HEK293 (cell line): Measurements from ENCODE around the gene RUFY1.
A peak's percentile ranks its signal among the peaks of the same experiment; 100 is the strongest.

Experiments
- CTCF ChIA-PET: fragments of 350-600 bp; formaldehyde crosslinking; extraction: SDS; loops from one replicate; lab custom pipeline; 2021; ENCODE audit warnings: antibody characterized with exemption; lab: Yijun Ruan, JAX
- POLR2A ChIA-PET: fragments of 300-600 bp; formaldehyde crosslinking; extraction: SDS; loops from one replicate; lab custom pipeline; 2020; ENCODE audit warnings: antibody characterized with exemption, inconsistent platforms; lab: Yijun Ruan, JAX
- H3K27ac ChIP-seq: fragments of 200-500 bp; sonication (Bioruptor generic); 2 replicates; pipeline ENCODE4 v1.5.1; 2014; ENCODE audit warnings: low read depth, low read length, control low read depth, inconsistent platforms; ENCODE audit errors: extremely low read depth
- H3K36me3 ChIP-seq, 2 experiments: fragments of 200-500 bp in 1 of 2; sonication (Bioruptor generic) in 1 of 2; 1 replicate in 1 of 2; 2 replicates in 1 of 2; pipeline ENCODE4 v1.5.1; 2014 to 2017; ENCODE audit warnings: inconsistent platforms in 2 of 2, low read length in 2 of 2; ENCODE audit not compliant: control insufficient read depth in 2 of 2, insufficient read depth in 1 of 2
- H3K4me1 ChIP-seq: fragments of 200-500 bp; sonication (Bioruptor generic); 2 replicates; pipeline ENCODE4 v1.5.1; 2014; ENCODE audit warnings: mild to moderate bottlenecking, low read length, inconsistent platforms; ENCODE audit not compliant: control insufficient read depth, insufficient read depth
- H3K4me3 ChIP-seq: 2 replicates; pipeline ENCODE4 v1.5.1; 2011; ENCODE audit warnings: low read depth, mild to moderate bottlenecking, control low read depth, low read length, moderate library complexity
- H3K9me3 ChIP-seq: fragments of 200-500 bp; sonication (Bioruptor generic); 2 replicates; pipeline ENCODE4 v1.5.1; 2014; ENCODE audit warnings: low read depth, low read length, inconsistent platforms; ENCODE audit not compliant: control insufficient read depth, insufficient read depth
- GLI4 ChIP-seq: fragments of 450-650 bp; formaldehyde crosslinking; IDR thresholded peaks from 2 replicates; pipeline ENCODE4 v1.5.1; 2016; ENCODE audit warnings: missing biosample characterization, missing genetic modification characterization
- GLIS1 ChIP-seq: fragments of 450-650 bp; formaldehyde crosslinking; IDR thresholded peaks from 2 replicates; pipeline ENCODE4 v1.5.1; 2016; ENCODE audit warnings: missing biosample characterization, missing genetic modification characterization
- HOXC10 ChIP-seq: sonication (generic); formaldehyde crosslinking; IDR thresholded peaks from 2 replicates; pipeline ENCODE4 v1.8.1; 2023; ENCODE audit warnings: mild to moderate bottlenecking, missing genetic modification reagents
- KLF1 ChIP-seq: fragments of 450-650 bp; formaldehyde crosslinking; IDR thresholded peaks from 2 replicates; pipeline ENCODE4 v1.5.1; 2016; ENCODE audit warnings: missing biosample characterization, missing genetic modification characterization
- KLF7 ChIP-seq: fragments of 450-650 bp; formaldehyde crosslinking; IDR thresholded peaks from 2 replicates; pipeline ENCODE4 v1.5.1; 2016; ENCODE audit warnings: missing biosample characterization, missing genetic modification characterization, borderline replicate concordance
- SCRT1 ChIP-seq: fragments of 450-650 bp; formaldehyde crosslinking; IDR thresholded peaks from 2 replicates; pipeline ENCODE4 v1.5.1; 2016; ENCODE audit warnings: missing biosample characterization, missing genetic modification characterization, borderline replicate concordance
- SCRT2 ChIP-seq: fragments of 450-650 bp; formaldehyde crosslinking; IDR thresholded peaks from 2 replicates; pipeline ENCODE4 v1.5.1; 2016; ENCODE audit warnings: missing biosample characterization, missing genetic modification characterization
- SETDB1 ChIP-seq: IDR thresholded peaks from one replicate; pipeline ENCODE4 v1.6.1; 2017; ENCODE audit warnings: mild to moderate bottlenecking, low read length, moderate library complexity, mixed read lengths; ENCODE audit not compliant: insufficient read length
- ZNF169 ChIP-seq: fragments of 450-650 bp; formaldehyde crosslinking; IDR thresholded peaks from 2 replicates; pipeline ENCODE4 v1.5.1; 2016; ENCODE audit warnings: missing biosample characterization, missing genetic modification characterization
- ZNF19 ChIP-seq: fragments of 450-650 bp; formaldehyde crosslinking; IDR thresholded peaks from 2 replicates; pipeline ENCODE4; 2016; ENCODE audit warnings: missing biosample characterization, missing genetic modification characterization, low read depth
- ZNF239 ChIP-seq: fragments of 450-650 bp; formaldehyde crosslinking; IDR thresholded peaks from 2 replicates; pipeline ENCODE4 v1.5.1; 2016; ENCODE audit warnings: missing biosample characterization, missing genetic modification characterization
- ZNF366 ChIP-seq: fragments of 450-650 bp; formaldehyde crosslinking; conservative IDR thresholded peaks from 2 replicates; pipeline ENCODE4 v1.5.1; 2016; ENCODE audit warnings: missing biosample characterization, missing genetic modification characterization
- ZNF449 ChIP-seq: fragments of 450-650 bp; formaldehyde crosslinking; IDR thresholded peaks from 2 replicates; pipeline ENCODE4 v1.5.1; 2017; ENCODE audit warnings: missing biosample characterization, mild to moderate bottlenecking, missing genetic modification characterization, moderate library complexity
- ZNF530 ChIP-seq: fragments of 450-650 bp; formaldehyde crosslinking; IDR thresholded peaks from 2 replicates; pipeline ENCODE4 v1.5.1; 2016; ENCODE audit warnings: low read depth, missing biosample characterization, missing genetic modification characterization
- ZNF544 ChIP-seq: fragments of 450-650 bp; formaldehyde crosslinking; IDR thresholded peaks from 2 replicates; pipeline ENCODE4 v1.5.0; 2017; ENCODE audit warnings: missing biosample characterization, missing genetic modification characterization
- ZNF571 ChIP-seq: fragments of 450-650 bp; formaldehyde crosslinking; IDR thresholded peaks from 2 replicates; pipeline ENCODE4 v1.5.0; 2017; ENCODE audit warnings: missing biosample characterization, missing genetic modification characterization
- ZNF645 ChIP-seq: fragments of 450-650 bp; formaldehyde crosslinking; IDR thresholded peaks from 2 replicates; pipeline ENCODE4; 2016; ENCODE audit warnings: missing biosample characterization, missing genetic modification characterization
- ZNF785 ChIP-seq: fragments of 450-650 bp; formaldehyde crosslinking; IDR thresholded peaks from 2 replicates; pipeline ENCODE4 v1.5.1; 2016; ENCODE audit warnings: missing biosample characterization, missing genetic modification characterization
- ZNF792 ChIP-seq: fragments of 450-650 bp; formaldehyde crosslinking; IDR thresholded peaks from 2 replicates; pipeline ENCODE4 v1.5.1; 2016; ENCODE audit warnings: missing biosample characterization, missing genetic modification characterization
- ZSCAN16 ChIP-seq: fragments of 450-650 bp; formaldehyde crosslinking; IDR thresholded peaks from 2 replicates; pipeline ENCODE4 v1.5.1; 2016; ENCODE audit warnings: missing biosample characterization, missing genetic modification characterization
- TF ChIP-seq, protein P1 (sequence below): fragments of 450-650 bp; formaldehyde crosslinking; IDR thresholded peaks from 2 replicates; pipeline ENCODE4 v1.5.1; 2016; ENCODE audit warnings: missing biosample characterization, missing genetic modification characterization
- TF ChIP-seq, protein P2 (sequence below): fragments of 450-650 bp; formaldehyde crosslinking; IDR thresholded peaks from 2 replicates; pipeline ENCODE4 v1.5.1; 2017; ENCODE audit warnings: missing biosample characterization, missing genetic modification characterization
- TF ChIP-seq, protein P3 (sequence below): fragments of 450-650 bp; formaldehyde crosslinking; IDR thresholded peaks from 2 replicates; pipeline ENCODE4 v1.5.1; 2016; ENCODE audit warnings: missing biosample characterization, missing genetic modification characterization

RUFY1 gene

GRCh38 chr5:179621551-179622214 is 71.3 kb downstream of the RUFY1 start:
- Histone ChIP-seq H3K4me1 (peaks cover 10% of the 10 kb centered on the region), H3K27ac (no peak overlapping the region), H3K4me3 (peak overlapping the region; percentile 99), H3K36me3 (peaks cover 58 to 59% of the 10 kb centered on the region in 2 experiments), H3K9me3 (no peaks in the 10 kb centered on the region)
- TF ChIP-seq GLIS1 (tag by site-specific recombination) (peak; percentile 41; the same call in 1 of the 2 replicates), ZNF366 (no peak)
- ChIA-PET POLR2A (interaction anchor here (2.3 to 3.8 kb wide), 2 partner anchors 9 to 14 kb away, joined by 7 to 94 read pairs; no protein-coding TSS in a partner anchor), CTCF (interaction anchor here (0.9 to 1.5 kb wide), 6 partner anchors 11 to 293 kb away, joined by 3 to 5 read pairs (median 4); partner anchors contain the start of gene CBY3)

- ChIA-PET POLR2A (interaction anchor here (0.5 to 3.8 kb wide), 48 partner anchors 8 to 1549 kb away, joined by 3 to 94 read pairs (median 5); partner anchors contain the start of genes CANX, MAML1 and RUFY1), CTCF (interaction anchor here (0.7 to 1.1 kb wide), 7 partner anchors 8 to 56 kb away, joined by 3 to 5 read pairs (median 3); no protein-coding TSS in a partner anchor)
- Histone ChIP-seq H3K36me3 (peaks cover 42 to 44% of the 10 kb centered on the region in 2 experiments), H3K9me3 (no peaks in the 10 kb centered on the region), H3K4me3 (peak within 1 kb of the TSS; percentile 99), H3K4me1 (peaks cover 10% of the 10 kb centered on the region), H3K27ac (peak within 1 kb of the TSS; percentile 98)
- no peak for TF ChIP-seq ZNF366
- peak; percentile 77; the same call in 1 of the 2 replicates for TF ChIP-seq ZNF645 (tag by site-specific recombination)
- peak; percentile 85 for TF ChIP-seq SCRT2 (tag by site-specific recombination)
- TF ChIP-seq ZNF239 (tag by site-specific recombination): peak; percentile 44; the same call in 1 of the 2 replicates
- TF ChIP-seq ZNF571 (tag by site-specific recombination): no peak
- TF ChIP-seq KLF7 (tag by site-specific recombination): 0 out of 2 replicates have a peak, but pooled peaks have one; percentile 73
- no peak for TF ChIP-seq ZNF19
- TF ChIP-seq KLF1 (tag by site-specific recombination): no peak; the same call in 1 of the 2 replicates
- 0 out of 2 replicates have a peak, but pooled peaks have one; percentile 46 for TF ChIP-seq GLI4 (tag by site-specific recombination)
- TF ChIP-seq SCRT1 (tag by site-specific recombination): peak; percentile 33; the same call in 1 of the 2 replicates
- TF ChIP-seq, protein P1, sequence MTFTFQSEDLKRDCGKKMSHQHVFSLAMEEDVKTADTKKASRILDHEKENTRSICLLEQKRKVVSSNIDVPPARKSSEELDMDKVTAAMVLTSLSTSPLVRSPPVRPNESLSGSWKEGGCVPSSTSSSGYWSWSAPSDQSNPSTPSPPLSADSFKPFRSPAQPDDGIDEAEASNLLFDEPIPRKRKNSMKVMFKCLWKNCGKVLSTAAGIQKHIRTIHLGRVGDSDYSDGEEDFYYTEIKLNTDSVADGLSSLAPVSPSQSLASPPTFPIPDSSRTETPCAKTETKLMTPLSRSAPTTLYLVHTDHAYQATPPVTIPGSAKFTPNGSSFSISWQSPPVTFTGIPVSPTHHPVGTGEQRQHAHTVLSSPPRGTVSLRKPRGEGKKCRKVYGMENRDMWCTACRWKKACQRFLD (tag by site-specific recombination): no peak
- TF ChIP-seq, protein P2, sequence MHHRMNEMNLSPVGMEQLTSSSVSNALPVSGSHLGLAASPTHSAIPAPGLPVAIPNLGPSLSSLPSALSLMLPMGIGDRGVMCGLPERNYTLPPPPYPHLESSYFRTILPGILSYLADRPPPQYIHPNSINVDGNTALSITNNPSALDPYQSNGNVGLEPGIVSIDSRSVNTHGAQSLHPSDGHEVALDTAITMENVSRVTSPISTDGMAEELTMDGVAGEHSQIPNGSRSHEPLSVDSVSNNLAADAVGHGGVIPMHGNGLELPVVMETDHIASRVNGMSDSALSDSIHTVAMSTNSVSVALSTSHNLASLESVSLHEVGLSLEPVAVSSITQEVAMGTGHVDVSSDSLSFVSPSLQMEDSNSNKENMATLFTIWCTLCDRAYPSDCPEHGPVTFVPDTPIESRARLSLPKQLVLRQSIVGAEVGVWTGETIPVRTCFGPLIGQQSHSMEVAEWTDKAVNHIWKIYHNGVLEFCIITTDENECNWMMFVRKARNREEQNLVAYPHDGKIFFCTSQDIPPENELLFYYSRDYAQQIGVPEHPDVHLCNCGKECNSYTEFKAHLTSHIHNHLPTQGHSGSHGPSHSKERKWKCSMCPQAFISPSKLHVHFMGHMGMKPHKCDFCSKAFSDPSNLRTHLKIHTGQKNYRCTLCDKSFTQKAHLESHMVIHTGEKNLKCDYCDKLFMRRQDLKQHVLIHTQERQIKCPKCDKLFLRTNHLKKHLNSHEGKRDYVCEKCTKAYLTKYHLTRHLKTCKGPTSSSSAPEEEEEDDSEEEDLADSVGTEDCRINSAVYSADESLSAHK (tag by site-specific recombination): no peak
- TF ChIP-seq, protein P3, sequence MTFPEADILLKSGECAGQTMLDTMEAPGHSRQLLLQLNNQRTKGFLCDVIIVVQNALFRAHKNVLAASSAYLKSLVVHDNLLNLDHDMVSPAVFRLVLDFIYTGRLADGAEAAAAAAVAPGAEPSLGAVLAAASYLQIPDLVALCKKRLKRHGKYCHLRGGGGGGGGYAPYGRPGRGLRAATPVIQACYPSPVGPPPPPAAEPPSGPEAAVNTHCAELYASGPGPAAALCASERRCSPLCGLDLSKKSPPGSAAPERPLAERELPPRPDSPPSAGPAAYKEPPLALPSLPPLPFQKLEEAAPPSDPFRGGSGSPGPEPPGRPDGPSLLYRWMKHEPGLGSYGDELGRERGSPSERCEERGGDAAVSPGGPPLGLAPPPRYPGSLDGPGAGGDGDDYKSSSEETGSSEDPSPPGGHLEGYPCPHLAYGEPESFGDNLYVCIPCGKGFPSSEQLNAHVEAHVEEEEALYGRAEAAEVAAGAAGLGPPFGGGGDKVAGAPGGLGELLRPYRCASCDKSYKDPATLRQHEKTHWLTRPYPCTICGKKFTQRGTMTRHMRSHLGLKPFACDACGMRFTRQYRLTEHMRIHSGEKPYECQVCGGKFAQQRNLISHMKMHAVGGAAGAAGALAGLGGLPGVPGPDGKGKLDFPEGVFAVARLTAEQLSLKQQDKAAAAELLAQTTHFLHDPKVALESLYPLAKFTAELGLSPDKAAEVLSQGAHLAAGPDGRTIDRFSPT (tag by site-specific recombination): no peak
- TF ChIP-seq ZSCAN16 (tag by site-specific recombination): peak; percentile 51; the same call in 1 of the 2 replicates
- no peak for TF ChIP-seq HOXC10 (CRISPR knock-in tag)
- TF ChIP-seq ZNF530: no peak
- no peak for TF ChIP-seq ZNF169 (tag by site-specific recombination)
- 0 out of 2 replicates have a peak, but pooled peaks have one; percentile 24 for TF ChIP-seq ZNF449 (tag by site-specific recombination)
- TF ChIP-seq SETDB1: no peak
- TF ChIP-seq ZNF785 (tag by site-specific recombination): no peak; the same call in none of the 2 replicates
- TF ChIP-seq ZNF544 (tag by site-specific recombination): no peak
- no peak for TF ChIP-seq ZNF792 (tag by site-specific recombination)
Observed at GRCh38 chr5:179623003-179623905, 72.9 kb downstream of the RUFY1 start, which contains the start of gene HNRNPH1. Gene HNRNPH1 (minus strand): TSS chr5:179623671. CDS start chr5:179623133, 538 bp downstream.
